Heart left ventricle (tissue), 16 donors: ENCODE data around the gene GRB7. TPM values are rescaled to one million over a fixed set of nuclear protein-coding genes. Genes with fewer than 3 reads are reported as not detected.
"Not testable (repeated sequence)": the region's sequence is repeated elsewhere in the genome, so short reads cannot be mapped to it uniquely, and the experiment has no call there.

Source experiments
- ATAC-seq, 4 donors: fragments of 200-7000 bp; cut with Tn5 transposase; one replicate each; pipeline ENCODE4 v1.9.1; 2020 to 2022; ENCODE audit warnings: moderate library complexity in 4 of 4, mild to moderate bottlenecking in 3 of 4, moderate number of reproducible peaks in 1 of 4
- DNase-seq, 5 donors: peaks; one replicate each; pipeline ENCODE4 v3.0.0-alpha.2; 2020
- H3K27ac ChIP-seq, 12 donors: fragments of 200-600 bp; sonication (generic) in 4 of 12; one replicate each; pipeline versions ENCODE4 v1.5.0 to v1.8.0; 2016 to 2022; ENCODE audit warnings: mild to moderate bottlenecking in 2 of 12
- H3K27me3 ChIP-seq, 9 donors: fragments of 200-600 bp; sonication (generic) in 2 of 9; one replicate each; pipeline versions ENCODE4 v1.5.1 to v1.8.0; 2016 to 2022; ENCODE audit warnings: mild to moderate bottlenecking in 3 of 9
- H3K36me3 ChIP-seq, 9 donors: fragments of 200-600 bp; sonication (generic) in 2 of 9; one replicate each; pipeline versions ENCODE4 v1.5.0 to v1.8.0; 2018 to 2022; ENCODE audit warnings: mild to moderate bottlenecking in 2 of 9
- H3K4me1 ChIP-seq, 12 donors: fragments of 200-600 bp; sonication (generic) in 4 of 12; one replicate each; pipeline versions ENCODE4 v1.5.0 to v1.8.0; 2016 to 2022; ENCODE audit warnings: mild to moderate bottlenecking in 3 of 12
- H3K4me3 ChIP-seq, 12 donors: fragments of 200-600 bp; sonication (generic) in 4 of 12; one replicate each; pipeline versions ENCODE4 v1.5.0 to v1.8.0; 2017 to 2022; ENCODE audit warnings: mild to moderate bottlenecking in 9 of 12, moderate library complexity in 4 of 12
- H3K9me3 ChIP-seq, 12 donors: fragments of 200-600 bp; sonication (generic) in 4 of 12; one replicate each; pipeline versions ENCODE4 v1.5.0 to v1.8.0; 2016 to 2022; ENCODE audit warnings: mild to moderate bottlenecking in 1 of 12
- CTCF ChIP-seq, 12 donors: fragments of 200-600 bp; sonication (generic) in 4 of 12; IDR thresholded peaks; one replicate each; pipeline versions ENCODE4 v1.5.0 to v1.8.0; 2018 to 2022; ENCODE audit warnings: antibody characterized with exemption in 12 of 12, mild to moderate bottlenecking in 5 of 12
- POLR2A ChIP-seq, 2 donors: fragments of 450-650 bp; IDR thresholded peaks; one replicate each; pipeline ENCODE4 v1.6.1; 2017; ENCODE audit warnings: antibody characterized with exemption in 2 of 2, mild to moderate bottlenecking in 2 of 2, moderate library complexity in 2 of 2
- WGBS, 4 donors: extraction: QIAGEN DNeasy Blood & Tissue Kit in 2 of 4; methylation state at CpG; one replicate each; pipeline versions ENCODE4 v1.1.5 to v1.1.7; 2013 to 2018; 5-methylcytosine and 5-hydroxymethylcytosine counted together
- intact Hi-C, 10 donors: fragments of 100-400 bp; cut with DNase I; formaldehyde crosslinking; loops; one replicate each; pipeline versions ENCODE4 v1.11.1 to v1.14.2; 2022
- polyA plus RNA-seq, 2 donors: library from polyadenylated mRNA; stranded (reverse); fragments of 200-250 nt; gene quantifications; one replicate each; pipeline ENCODE4 v1.2.3, GENCODE V29; 2013
- total RNA-seq, 9 donors: library from RNA; depleted of rRNA in 2 of 9; stranded (reverse); fragments of >200 nt in 2 of 9; fragmentation: NEBNext Ultra II Directional in 3 of 9; extraction: Animal tissue kit (Norgen Biotek cat#: 25700) in 3 of 9; gene quantifications; one replicate each; pipeline versions ENCODE4 v1.1.0 to v1.2.4, GENCODE V29; 2016 to 2023
- donor health status: ischemic (EF 13 %, LVEDD 7.1; RV severe dilation, severe dysfunction).
- donor health status: healthy with polysubstance abuse.
- donor health status: DM: no; HTN: yes; CAD: no.
- donor health status: DM: no; HTN: no; CAD: no.
- donor health status: ischemic (EF 25% LVEDD 6.9; RV normal size, moderate dysfunction).
- donor health status: ischemic (EF 25% LVEDD 5.7; RV mildly dilated, moderate dysfunction).
- donor health status: healthy.
- donor health status: DM: yes; HTN: yes; CAD: no.
- donor health status: ischemic (EF 35%, LVEDD 5.7; RV mildly dilated, moderate dysfunction).
- donor health status: nonischemic (EF 11% LVEDD 7.7; RV severe dilation, severe dysfunction).
- donor health status: DM: yes; HTN: yes; CAD: no.
- donor health status: PGD.
- donor health status: ischemic (EF 29% LVEDD 5.4; RV normal size, mild dysfunction).
- donor health status: nonischemic (EF 23%, LVEDD 6.1; RV moderate dilation, normal function).

The GRB7 gene
- total and polyA plus RNA-seq, 11 donors, result 0.48 to 8.2 (median 1.3) TPM

- DNase-seq (no peak), ATAC-seq (no peak)
- no peaks in the 10 kb centered on the region for H3K9me3 ChIP-seq
- intact Hi-C loops, result no loop called here
- no peak overlapping the region for H3K27ac ChIP-seq
- H3K4me3 ChIP-seq, result no peak overlapping the region
- 83 to 87% (median 86%) methylated on average over 14 of the region's 14 CpGs for WGBS, 4 donors
- peaks cover 0 to 27% (median 19%) of the 10 kb centered on the region in 12 donors for H3K4me1 ChIP-seq
- no peaks in the 10 kb centered on the region for H3K27me3 ChIP-seq
- TF ChIP-seq CTCF (IDR thresholded peaks at IDR 0.05) (no peak), POLR2A (IDR thresholded peaks at IDR 0.05) (no peak)
- peaks cover 0 to 76% (median 70%) of the 10 kb centered on the region in 9 donors for H3K36me3 ChIP-seq
Measured at GRCh38 chr17:39709319-39709997, 28.3 kb upstream of the GRB7 start.

GRCh38 chr17:39709998-39710964, 27.5 kb upstream of the GRB7 start:
- DNase-seq (no peak), ATAC-seq (no peak)
- 90 to 92% (median 91%) methylated on average over 15 to 20 of the region's 20 CpGs for WGBS, 4 donors
- intact Hi-C loops, result no loop called here
- Histone ChIP-seq H3K27me3 (no peaks in the 10 kb centered on the region), H3K36me3 (peaks cover 0 to 83% (median 76%) of the 10 kb centered on the region in 9 donors), H3K4me3 (no peak overlapping the region), H3K27ac (no peak overlapping the region), H3K9me3 (no peaks in the 10 kb centered on the region), H3K4me1 (peaks cover 0 to 19% (median 11%) of the 10 kb centered on the region in 12 donors)
- no peak for TF ChIP-seq CTCF (IDR thresholded peaks at IDR 0.05)
- TF ChIP-seq POLR2A (IDR thresholded peaks at IDR 0.05), result no peak

- 75 to 88% (median 85%) methylated on average over 11 of the region's 11 CpGs for WGBS, 4 donors
Measured at GRCh38 chr17:39711071-39711470, 26.7 kb upstream of the GRB7 start.

GRCh38 chr17:39711851-39712250, 25.9 kb upstream of the GRB7 start:
- peaks cover 0 to 95% (median 89%) of the 10 kb centered on the region in 9 donors for H3K36me3 ChIP-seq
- H3K27me3 ChIP-seq, result no peaks in the 10 kb centered on the region
- TF ChIP-seq CTCF (IDR thresholded peaks at IDR 0.05) (no peak), POLR2A (IDR thresholded peaks at IDR 0.05) (no peak)
- ATAC-seq, result no peak
- peaks cover 0 to 16% (median 4%) of the 10 kb centered on the region in 12 donors for H3K4me1 ChIP-seq
- 88 to 89% (median 89%) methylated on average over 10 of the region's 10 CpGs for WGBS, 4 donors
- intact Hi-C loops, result no loop called here
- no peak overlapping the region for H3K4me3 ChIP-seq
- DNase-seq, result peak in 1 of 5 donors; percentile 26
- H3K9me3 ChIP-seq, result no peaks in the 10 kb centered on the region
- no peak overlapping the region for H3K27ac ChIP-seq

More at GRCh38 chr17:39711071-39711470, 26.7 kb upstream of the GRB7 start:
- DNase-seq, result peak in 1 of 5 donors; percentile 10
- H3K27ac ChIP-seq, ATAC-seq, intact Hi-C loops, H3K27me3 ChIP-seq, H3K4me3 ChIP-seq, H3K9me3 ChIP-seq: not testable (repeated sequence)
- H3K4me1 ChIP-seq, result peaks cover 0 to 16% (median 5%) of the 10 kb centered on the region in 12 donors
- H3K36me3 ChIP-seq, result peaks cover 0 to 90% (median 84%) of the 10 kb centered on the region in 9 donors
